ENCODE measurements around the gene PRKCQ. TPM values are rescaled to one million over a fixed set of nuclear protein-coding genes. Genes with fewer than 3 reads are reported as not detected.

Gene PRKCQ
- total RNA-seq, 1 donor from 2014 or later: 2.1 TPM

DNA sequence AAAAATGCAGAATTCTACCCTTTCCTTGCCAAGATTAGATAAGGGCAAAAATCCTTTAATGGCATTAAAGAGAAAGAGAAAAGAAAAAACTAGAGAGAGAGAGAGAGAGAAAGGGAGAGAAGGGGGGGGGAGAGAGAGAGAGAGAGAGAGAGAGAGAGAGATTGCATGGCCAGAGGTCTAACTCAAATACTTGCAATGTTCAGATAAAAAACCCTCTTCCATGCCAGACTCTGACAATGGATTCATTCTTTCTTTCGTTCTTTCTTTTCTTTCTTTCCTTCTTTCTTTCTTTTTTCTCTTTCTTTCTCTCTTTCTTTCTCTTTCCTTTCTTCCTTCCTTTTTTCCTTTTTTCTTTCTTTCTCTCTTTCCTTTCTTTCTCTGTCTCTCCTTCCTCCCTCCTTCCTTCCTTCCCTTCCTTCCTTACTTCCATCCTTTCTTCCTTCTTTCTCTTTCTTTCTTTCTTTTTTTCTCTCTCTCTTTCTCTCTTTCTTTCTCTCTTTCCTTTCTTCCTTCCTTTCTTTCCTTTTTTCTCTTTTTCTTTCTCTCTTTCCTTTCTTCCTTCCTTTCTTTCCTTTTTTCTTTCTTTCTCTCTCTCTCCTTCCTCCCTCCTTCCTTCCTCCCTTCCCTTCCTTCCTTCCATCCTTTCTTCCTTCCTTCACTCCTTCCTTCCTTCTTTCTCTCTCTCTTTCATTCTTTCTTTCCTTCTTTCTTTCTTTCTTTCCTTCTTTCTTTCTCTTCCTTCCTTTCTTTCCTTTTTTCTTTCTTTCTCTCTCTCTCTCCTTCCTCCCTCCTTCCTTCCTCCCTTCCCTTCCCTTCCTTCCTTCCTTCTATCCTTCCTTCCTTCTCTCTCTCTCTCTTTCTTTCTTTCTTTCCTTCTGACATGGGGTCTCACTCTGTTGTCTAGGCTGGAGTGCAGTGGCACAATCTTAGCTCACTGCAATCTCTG lies 175.7 kb downstream of the PRKCQ start:
- H3K27ac ChIP-seq (ENCODE audit: low read depth, low read length): no peak overlapping the region
- Mint-ChIP-seq H3K4me3 (ENCODE audit: unreplicated experiment) (no peak overlapping the region), H3K4me1 (ENCODE audit: low read depth, unreplicated experiment) (peaks cover 16% of the 10 kb centered on the region), H3K27ac (ENCODE audit: unreplicated experiment) (no peak overlapping the region), H3K9me3 (ENCODE audit: unreplicated experiment) (peaks cover 2% of the 10 kb centered on the region), H3K27me3 (ENCODE audit: low read depth, unreplicated experiment) (peaks cover 10% of the 10 kb centered on the region), H3K36me3 (ENCODE audit: low read depth, unreplicated experiment) (no peaks in the 10 kb centered on the region)
- no peak overlapping the region for H3K4me3 ChIP-seq (ENCODE audit: insufficient read depth, low read depth, low read length)
- H3K4me2 ChIP-seq (ENCODE audit: low read length): no peak overlapping the region
- no peak for FAIRE-seq
- no peaks in the 10 kb centered on the region for H4K20me1 ChIP-seq (ENCODE audit: insufficient read depth, low read length)
- H3K27me3 ChIP-seq (ENCODE audit: insufficient read depth, low read length): peaks cover 5% of the 10 kb centered on the region
- H3K9ac ChIP-seq (ENCODE audit: low read length): no peak overlapping the region
- H3K4me1 ChIP-seq (ENCODE audit: insufficient read depth, low read length): peaks cover 10% of the 10 kb centered on the region
- no peaks in the 10 kb centered on the region for H3K9me3 ChIP-seq (ENCODE audit: insufficient read depth, low read depth, low read length)
- no peaks in the 10 kb centered on the region for H3K79me2 ChIP-seq (ENCODE audit: insufficient read depth, low read length)
- no peak for TF ChIP-seq CTCF (IDR thresholded peaks at IDR 0.05; ENCODE audit: insufficient read depth, low read depth, low read length)
- TF ChIP-seq EZH2 (IDR thresholded peaks at IDR 0.05; ENCODE audit: insufficient read depth, low read length): no peak
- no peak for DNase-seq (ENCODE audit: low read depth)
- H2AFZ ChIP-seq (ENCODE audit: low read depth, low read length): no peak overlapping the region
- no peaks in the 10 kb centered on the region for H3K36me3 ChIP-seq (ENCODE audit: insufficient read depth, low read length)

GRCh38 chr10:6402960-6403359 lies 177.1 kb downstream of the PRKCQ start:
- Mint-ChIP-seq H3K27ac (ENCODE audit: unreplicated experiment) (no peak overlapping the region), H3K4me1 (ENCODE audit: low read depth, unreplicated experiment) (peaks cover 21% of the 10 kb centered on the region), H3K4me3 (ENCODE audit: unreplicated experiment) (no peak overlapping the region), H3K27me3 (ENCODE audit: low read depth, unreplicated experiment) (peaks cover 10% of the 10 kb centered on the region), H3K36me3 (ENCODE audit: low read depth, unreplicated experiment) (no peaks in the 10 kb centered on the region), H3K9me3 (ENCODE audit: unreplicated experiment) (peaks cover 2% of the 10 kb centered on the region)
- Histone ChIP-seq H3K4me2 (ENCODE audit: low read length) (no peak overlapping the region), H3K4me1 (ENCODE audit: insufficient read depth, low read length) (peaks cover 13% of the 10 kb centered on the region), H3K27ac (ENCODE audit: low read depth, low read length) (no peak overlapping the region), H3K9me3 (ENCODE audit: insufficient read depth, low read depth, low read length) (no peaks in the 10 kb centered on the region), H3K4me3 (ENCODE audit: insufficient read depth, low read depth, low read length) (no peak overlapping the region), H4K20me1 (ENCODE audit: insufficient read depth, low read length) (no peaks in the 10 kb centered on the region), H3K9ac (ENCODE audit: low read length) (no peak overlapping the region), H3K79me2 (ENCODE audit: insufficient read depth, low read length) (no peaks in the 10 kb centered on the region), H2AFZ (ENCODE audit: low read depth, low read length) (no peak overlapping the region), H3K27me3 (ENCODE audit: insufficient read depth, low read length) (peaks cover 5% of the 10 kb centered on the region), H3K36me3 (ENCODE audit: insufficient read depth, low read length) (no peaks in the 10 kb centered on the region)
- DNase-seq (ENCODE audit: low read depth) (no peak), FAIRE-seq (no peak)
- TF ChIP-seq EZH2 (IDR thresholded peaks at IDR 0.05; ENCODE audit: insufficient read depth, low read length): no peak
- TF ChIP-seq CTCF (IDR thresholded peaks at IDR 0.05; ENCODE audit: insufficient read depth, low read depth, low read length): no peak

DNA sequence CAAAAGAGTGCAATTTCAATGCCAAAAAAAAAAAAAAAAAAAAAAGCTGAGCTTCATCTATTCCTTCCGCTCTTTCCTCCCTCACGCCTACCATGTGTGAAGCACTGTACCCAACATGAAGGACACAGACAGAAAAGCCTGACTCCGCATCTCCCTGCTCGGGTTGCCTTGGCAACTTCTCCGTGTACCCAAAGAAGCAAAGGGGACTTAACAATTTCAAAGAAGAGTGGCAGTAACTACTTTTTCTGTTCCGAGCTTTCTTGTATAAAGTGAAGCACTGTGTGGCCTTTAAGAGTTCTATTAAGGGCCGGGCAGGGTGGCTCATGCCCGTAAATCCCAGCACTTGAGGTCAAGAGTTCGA lies 177.7 kb downstream of the PRKCQ start:
- Mint-ChIP-seq H3K36me3 (ENCODE audit: low read depth, unreplicated experiment) (no peaks in the 10 kb centered on the region), H3K9me3 (ENCODE audit: unreplicated experiment) (peaks cover 2% of the 10 kb centered on the region), H3K4me1 (ENCODE audit: low read depth, unreplicated experiment) (peaks cover 21% of the 10 kb centered on the region), H3K27me3 (ENCODE audit: low read depth, unreplicated experiment) (peaks cover 10% of the 10 kb centered on the region), H3K27ac (ENCODE audit: unreplicated experiment) (no peak overlapping the region), H3K4me3 (ENCODE audit: unreplicated experiment) (no peak overlapping the region)
- H3K4me1 ChIP-seq (ENCODE audit: insufficient read depth, low read length): peaks cover 13% of the 10 kb centered on the region
- peak overlapping the region; percentile 84 for H3K4me2 ChIP-seq (ENCODE audit: low read length)
- H3K79me2 ChIP-seq (ENCODE audit: insufficient read depth, low read length): no peaks in the 10 kb centered on the region
- no peaks in the 10 kb centered on the region for H4K20me1 ChIP-seq (ENCODE audit: insufficient read depth, low read length)
- no peak for FAIRE-seq
- peaks cover 5% of the 10 kb centered on the region for H3K27me3 ChIP-seq (ENCODE audit: insufficient read depth, low read length)
- DNase-seq (ENCODE audit: low read depth): no peak
- no peak overlapping the region for H2AFZ ChIP-seq (ENCODE audit: low read depth, low read length)
- H3K36me3 ChIP-seq (ENCODE audit: insufficient read depth, low read length): no peaks in the 10 kb centered on the region
- H3K27ac ChIP-seq (ENCODE audit: low read depth, low read length): no peak overlapping the region
- H3K9me3 ChIP-seq (ENCODE audit: insufficient read depth, low read depth, low read length): no peaks in the 10 kb centered on the region
- no peak overlapping the region for H3K9ac ChIP-seq (ENCODE audit: low read length)
- H3K4me3 ChIP-seq (ENCODE audit: insufficient read depth, low read depth, low read length): no peak overlapping the region
- TF ChIP-seq CTCF (IDR thresholded peaks at IDR 0.05; ENCODE audit: insufficient read depth, low read depth, low read length) (no peak), EZH2 (IDR thresholded peaks at IDR 0.05; ENCODE audit: insufficient read depth, low read length) (no peak)
